MM.1S (cell line): Measurements from ENCODE around the gene EMID1.

Source experiments
- DNase-seq: peaks from one replicate; pipeline ENCODE4 v3.0.0-alpha.2; 2015
- H2AFZ ChIP-seq: fragments of 300-600 bp; sonication (generic); 2 replicates; pipeline ENCODE4 v1.6.0; 2016; ENCODE audit warnings: antibody characterized with exemption, low read length
- H3F3A ChIP-seq: fragments of 300-600 bp; sonication (generic); 2 replicates; pipeline ENCODE4 v1.6.1; 2016; ENCODE audit warnings: mild to moderate bottlenecking, antibody characterized with exemption, low read length, moderate library complexity, mixed read lengths; ENCODE audit not compliant: insufficient read depth
- H3K27ac ChIP-seq: fragments of 300-600 bp; sonication (generic); 2 replicates; pipeline ENCODE4 v1.5.1; 2016; ENCODE audit warnings: mild to moderate bottlenecking, low read length
- H3K27me3 ChIP-seq: fragments of 300-600 bp; sonication (generic); replicated peaks from 2 replicates; pipeline ENCODE4 v1.6.0; 2016; ENCODE audit warnings: low read length; ENCODE audit not compliant: insufficient read depth
- H3K36me3 ChIP-seq: fragments of 300-600 bp; sonication (generic); replicated peaks from 2 replicates; pipeline ENCODE4 v1.6.1; 2016; ENCODE audit warnings: mild to moderate bottlenecking, low read length, mixed read lengths; ENCODE audit not compliant: insufficient read depth
- H3K4me1 ChIP-seq: fragments of 300-600 bp; sonication (generic); 2 replicates; pipeline ENCODE4 v1.6.1; 2016; ENCODE audit warnings: low read length, mixed read lengths
- H3K4me2 ChIP-seq: fragments of 300-600 bp; sonication (generic); 2 replicates; pipeline ENCODE4 v1.6.0; 2016; ENCODE audit warnings: low read depth, low read length
- H3K4me3 ChIP-seq: fragments of 300-600 bp; sonication (generic); 2 replicates; pipeline ENCODE4 v1.5.1; 2016; ENCODE audit warnings: low read length, mixed read lengths
- H3K79me2 ChIP-seq: fragments of 300-600 bp; sonication (generic); 2 replicates; pipeline ENCODE4 v1.6.1; 2016; ENCODE audit warnings: mixed run types, low read length, mixed read lengths
- H3K9ac ChIP-seq: fragments of 300-600 bp; sonication (generic); 2 replicates; pipeline ENCODE4 v1.6.1; 2016; ENCODE audit warnings: low read length, mixed read lengths
- H3K9me2 ChIP-seq: fragments of 300-600 bp; sonication (generic); replicated peaks from 2 replicates; pipeline ENCODE4 v1.6.1; 2016; ENCODE audit warnings: mild to moderate bottlenecking, low read length, mixed read lengths; ENCODE audit not compliant: insufficient read depth
- H3K9me3 ChIP-seq: fragments of 300-600 bp; sonication (generic); replicated peaks from 2 replicates; pipeline ENCODE4 v1.6.1; 2016; ENCODE audit warnings: mild to moderate bottlenecking, low read length, mixed read lengths; ENCODE audit not compliant: insufficient read depth
- H4K20me1 ChIP-seq: fragments of 300-600 bp; sonication (generic); 2 replicates; pipeline ENCODE4 v1.6.1; 2016; ENCODE audit warnings: mild to moderate bottlenecking, low read length, moderate library complexity, mixed read lengths; ENCODE audit not compliant: insufficient read depth
- EZH2 ChIP-seq: fragments of 300-600 bp; sonication (generic); optimal IDR thresholded peaks from 2 replicates; pipeline ENCODE3; 2017; ENCODE audit warnings: low read depth, mild to moderate bottlenecking, antibody characterized with exemption, low read length, mixed read lengths
- EZH2phosphoT487 ChIP-seq: fragments of 300-600 bp; sonication (generic); IDR thresholded peaks from 2 replicates; pipeline ENCODE4 v1.6.1; 2018; ENCODE audit warnings: antibody characterized with exemption, low read length
- TF ChIP-seq, protein P1 (sequence below): fragments of 300-600 bp; sonication (generic); IDR thresholded peaks from 2 replicates; pipeline ENCODE4 v1.5.1; 2016; ENCODE audit warnings: antibody characterized with exemption, low read length, mixed read lengths

EMID1 gene

DNA sequence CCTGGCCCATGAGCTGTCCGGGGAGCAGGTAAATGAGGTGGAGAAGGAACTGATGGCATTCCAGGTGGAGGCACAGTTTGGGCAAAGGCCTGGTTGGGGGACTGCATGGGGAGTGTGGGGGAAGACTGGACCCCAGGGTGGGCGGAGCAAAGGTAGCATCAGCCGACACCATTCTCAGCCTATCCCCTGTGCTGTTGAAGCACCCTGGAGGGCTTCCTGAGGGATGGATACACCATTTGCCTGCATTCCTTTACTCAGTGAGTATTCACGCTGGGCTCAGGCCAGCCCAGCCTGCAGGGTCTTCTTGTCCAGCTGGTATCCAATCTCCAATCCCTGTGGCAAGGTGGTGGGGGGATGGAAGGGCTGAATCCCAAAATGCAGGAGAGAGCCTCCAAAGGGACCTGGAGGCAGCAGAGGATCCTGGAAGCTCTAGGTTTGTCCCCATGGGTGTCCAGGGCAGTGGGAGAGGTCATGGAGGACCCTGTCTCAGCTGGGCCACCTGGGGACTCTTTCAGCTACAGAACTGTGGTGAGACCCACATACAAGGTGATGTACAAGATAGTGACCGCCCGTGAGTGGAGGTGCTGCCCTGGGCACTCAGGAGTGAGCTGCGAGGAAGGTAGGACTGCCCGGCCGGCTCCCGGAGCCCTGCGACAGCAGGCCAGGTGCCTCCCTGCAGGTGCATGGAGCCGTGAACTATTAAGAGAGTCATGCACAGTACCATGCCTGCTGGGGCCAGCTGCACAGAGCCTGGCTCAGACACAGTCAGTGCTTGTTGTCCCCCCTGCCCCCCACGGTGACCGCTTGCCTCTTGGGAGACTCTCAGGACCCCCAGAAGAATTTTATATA, 9.5 kb downstream of the EMID1 start:
- H3K4me2 ChIP-seq = no peak overlapping the region
- no peak overlapping the region for H3K9ac ChIP-seq
- H3K36me3 ChIP-seq = no peaks in the 10 kb centered on the region
- no peaks in the 10 kb centered on the region for H3K9me2 ChIP-seq
- no peaks in the 10 kb centered on the region for H3K27me3 ChIP-seq
- no peak overlapping the region for H3K27ac ChIP-seq
- no peaks in the 10 kb centered on the region for H3F3A ChIP-seq
- no peaks in the 10 kb centered on the region for H3K4me1 ChIP-seq
- H3K9me3 ChIP-seq = no peaks in the 10 kb centered on the region
- H3K79me2 ChIP-seq = no peaks in the 10 kb centered on the region
- no peak overlapping the region for H2AFZ ChIP-seq
- H4K20me1 ChIP-seq = no peaks in the 10 kb centered on the region
- no peak for TF ChIP-seq EZH2
- TF ChIP-seq, protein P1, sequence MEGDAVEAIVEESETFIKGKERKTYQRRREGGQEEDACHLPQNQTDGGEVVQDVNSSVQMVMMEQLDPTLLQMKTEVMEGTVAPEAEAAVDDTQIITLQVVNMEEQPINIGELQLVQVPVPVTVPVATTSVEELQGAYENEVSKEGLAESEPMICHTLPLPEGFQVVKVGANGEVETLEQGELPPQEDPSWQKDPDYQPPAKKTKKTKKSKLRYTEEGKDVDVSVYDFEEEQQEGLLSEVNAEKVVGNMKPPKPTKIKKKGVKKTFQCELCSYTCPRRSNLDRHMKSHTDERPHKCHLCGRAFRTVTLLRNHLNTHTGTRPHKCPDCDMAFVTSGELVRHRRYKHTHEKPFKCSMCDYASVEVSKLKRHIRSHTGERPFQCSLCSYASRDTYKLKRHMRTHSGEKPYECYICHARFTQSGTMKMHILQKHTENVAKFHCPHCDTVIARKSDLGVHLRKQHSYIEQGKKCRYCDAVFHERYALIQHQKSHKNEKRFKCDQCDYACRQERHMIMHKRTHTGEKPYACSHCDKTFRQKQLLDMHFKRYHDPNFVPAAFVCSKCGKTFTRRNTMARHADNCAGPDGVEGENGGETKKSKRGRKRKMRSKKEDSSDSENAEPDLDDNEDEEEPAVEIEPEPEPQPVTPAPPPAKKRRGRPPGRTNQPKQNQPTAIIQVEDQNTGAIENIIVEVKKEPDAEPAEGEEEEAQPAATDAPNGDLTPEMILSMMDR = no peak
- no peak for TF ChIP-seq EZH2phosphoT487
- no peak overlapping the region for H3K4me3 ChIP-seq
- DNase-seq = no peak

DNA sequence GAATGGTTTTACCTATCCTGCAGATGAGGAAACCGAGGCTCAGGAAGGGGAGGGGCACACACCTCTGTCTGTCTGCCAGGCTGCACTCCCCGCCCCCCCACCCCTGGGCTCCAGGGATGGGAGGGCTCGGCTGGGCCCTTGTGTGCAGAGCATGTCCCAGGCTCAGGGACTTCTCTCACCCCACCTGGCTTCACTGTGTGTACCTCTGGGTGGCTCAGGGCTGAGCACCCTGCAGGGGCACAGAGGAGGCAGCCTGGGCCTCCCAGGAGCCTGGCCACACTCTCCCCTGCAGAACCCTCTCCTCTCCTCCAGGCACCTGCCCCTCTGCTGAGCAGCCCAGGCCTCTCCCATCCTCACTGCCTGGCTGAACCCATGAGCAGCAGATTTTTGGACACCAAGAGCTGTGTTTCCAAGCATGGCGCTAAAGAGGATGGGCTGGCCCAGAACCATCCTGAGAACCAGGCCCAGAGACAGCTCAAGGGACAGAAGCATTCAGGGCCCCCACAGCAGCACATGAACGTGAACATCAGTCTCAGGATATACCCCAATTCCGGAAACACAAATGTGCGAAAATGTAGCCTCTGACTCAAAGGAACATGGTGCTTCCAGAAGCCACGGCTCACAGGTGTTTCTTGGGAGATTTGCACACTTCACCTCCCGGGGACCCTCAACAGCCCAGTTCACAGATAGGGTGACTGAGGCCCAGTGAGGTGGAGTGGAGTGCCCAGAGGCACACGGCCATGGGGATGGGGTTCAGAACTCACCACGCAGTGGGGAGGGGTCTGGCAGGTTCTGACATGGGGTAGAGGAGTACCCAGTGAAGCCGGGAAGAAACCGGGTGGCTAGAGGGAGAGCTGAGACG, 10.5 kb downstream of the EMID1 start:
- H3K4me3 ChIP-seq = no peak overlapping the region
- no peaks in the 10 kb centered on the region for H3K27me3 ChIP-seq
- H3K4me2 ChIP-seq = no peak overlapping the region
- no peaks in the 10 kb centered on the region for H3K36me3 ChIP-seq
- H3K79me2 ChIP-seq = no peaks in the 10 kb centered on the region
- H2AFZ ChIP-seq = no peak overlapping the region
- TF ChIP-seq EZH2 = no peak
- TF ChIP-seq EZH2phosphoT487 = no peak
- TF ChIP-seq, protein P1 = no peak
- no peaks in the 10 kb centered on the region for H4K20me1 ChIP-seq
- H3K9me2 ChIP-seq = no peaks in the 10 kb centered on the region
- no peaks in the 10 kb centered on the region for H3F3A ChIP-seq
- no peaks in the 10 kb centered on the region for H3K4me1 ChIP-seq
- H3K27ac ChIP-seq = no peak overlapping the region
- H3K9ac ChIP-seq = no peak overlapping the region
- DNase-seq = no peak
- no peaks in the 10 kb centered on the region for H3K9me3 ChIP-seq

DNA sequence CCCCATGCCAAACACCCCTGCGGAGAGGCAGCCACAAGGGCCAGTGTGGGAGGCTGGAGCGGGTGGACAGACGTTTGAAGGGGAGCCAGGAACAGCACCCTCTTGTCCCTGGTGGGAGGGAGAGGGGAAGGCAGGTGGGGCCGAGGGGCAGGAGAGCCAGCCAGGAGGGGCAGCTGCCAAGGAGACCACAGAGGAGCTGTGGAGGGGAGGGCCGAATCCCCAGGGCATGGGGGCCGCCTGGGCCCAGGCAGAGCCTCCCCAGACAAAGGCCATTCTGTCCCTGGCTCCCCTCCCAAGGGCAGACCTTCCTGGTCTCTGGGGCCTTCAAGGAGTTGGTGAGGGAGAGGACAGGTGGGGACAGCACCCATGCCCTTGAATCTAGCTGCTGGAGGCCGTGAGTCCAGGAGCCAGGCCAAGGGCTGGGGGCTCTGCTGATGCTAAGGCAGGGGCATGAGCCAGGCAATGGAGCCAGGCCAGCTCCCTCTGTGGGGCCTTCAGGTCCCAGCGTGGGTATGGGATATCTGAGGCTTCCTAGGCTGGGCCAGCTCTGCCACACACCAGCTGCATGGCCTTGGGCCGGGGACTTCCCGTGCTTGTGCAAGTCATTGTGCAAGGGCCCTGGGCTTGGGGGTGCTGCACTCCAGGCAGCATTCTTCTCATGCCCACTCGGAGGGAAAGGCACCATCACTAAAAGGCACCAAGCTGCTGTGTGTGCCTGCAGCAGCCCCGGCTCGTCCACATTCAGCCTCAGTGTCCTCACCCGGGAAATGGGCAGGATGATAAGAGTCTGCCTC, 11.4 kb downstream of the EMID1 start:
- Histone ChIP-seq H3K79me2 (no peaks in the 10 kb centered on the region), H3K9ac (no peak overlapping the region), H3F3A (no peaks in the 10 kb centered on the region), H3K27ac (no peak overlapping the region), H4K20me1 (no peaks in the 10 kb centered on the region), H2AFZ (no peak overlapping the region), H3K9me3 (no peaks in the 10 kb centered on the region), H3K9me2 (no peaks in the 10 kb centered on the region), H3K4me3 (no peak overlapping the region), H3K36me3 (no peaks in the 10 kb centered on the region), H3K4me2 (no peak overlapping the region), H3K4me1 (no peaks in the 10 kb centered on the region), H3K27me3 (no peaks in the 10 kb centered on the region)
- DNase-seq = no peak
- TF ChIP-seq EZH2phosphoT487 = no peak
- no peak for TF ChIP-seq EZH2
- TF ChIP-seq, protein P1 = no peak
